T-cell (primary cell): Measurements from ENCODE around the gene AQP7. TPM values are rescaled to one million over a fixed set of nuclear protein-coding genes. Genes with fewer than 3 reads are reported as not detected.

ENCODE experiments used
- ATAC-seq, 4 experiments: fragments of 200-7000 bp in 3 of 4; fragments of 150-1000 bp in 1 of 4; cut with Tn5 transposase; replicated peaks in 1 of 4; 1 replicate in 3 of 4; 2 replicates in 1 of 4; pipeline ENCODE4 v1.10.0; 2021; ENCODE audit warnings: moderate library complexity in 3 of 4, mild to moderate bottlenecking in 2 of 4, moderate number of reproducible peaks in 1 of 4
- CTCF ChIA-PET, 2 donors: fragments of 300-600 bp; sonication (Branson Sonifier 250); formaldehyde crosslinking; loops; one replicate each; lab custom pipeline; 2022; ENCODE audit warnings: antibody characterized with exemption in 2 of 2; lab: Charles Lee
- POLR2A ChIA-PET, 2 donors: fragments of 300-600 bp; sonication (Branson Sonifier 250); formaldehyde crosslinking; loops; one replicate each; lab custom pipeline; 2022; ENCODE audit warnings: antibody characterized with exemption in 2 of 2; lab: Charles Lee
- DNase-seq, 35 experiments: peaks; one replicate each; pipeline versions ENCODE4 v3.0.0 to v3.0.0-alpha.2; 2013 to 2023
- H3K27ac ChIP-seq: one replicate; pipeline ENCODE4 v1.5.1; 2013; ENCODE audit warnings: low read length
- H3K27me3 ChIP-seq, 2 experiments: replicated peaks in 1 of 2; 1 replicate in 1 of 2; 2 replicates in 1 of 2; pipeline versions ENCODE4 v1.6.1 to v1.7.0; 2013; ENCODE audit warnings: low read length in 1 of 2, mixed read lengths in 1 of 2; ENCODE audit not compliant: control insufficient read depth in 2 of 2, insufficient read depth in 2 of 2; ENCODE audit errors: extremely low read depth in 1 of 2
- H3K36me3 ChIP-seq, 2 donors: 1 replicate in 1 of 2; 2 replicates in 1 of 2; pipeline versions ENCODE4 v1.6.1 to v1.7.0; 2013; ENCODE audit warnings: low read length in 1 of 2; ENCODE audit not compliant: control insufficient read depth in 2 of 2, insufficient read depth in 1 of 2; ENCODE audit errors: extremely low read depth in 1 of 2
- H3K4me1 ChIP-seq, 2 experiments: 1 replicate in 1 of 2; 2 replicates in 1 of 2; pipeline versions ENCODE4 v1.6.1 to v1.7.0; 2013; ENCODE audit warnings: low read length in 2 of 2, mixed read lengths in 1 of 2; ENCODE audit not compliant: insufficient read depth in 2 of 2, control insufficient read depth in 1 of 2; ENCODE audit errors: extremely low read depth in 1 of 2
- H3K4me3 ChIP-seq, 2 donors: 1 replicate in 1 of 2; 2 replicates in 1 of 2; pipeline versions ENCODE4 v1.5.1 to v1.7.0; 2013; ENCODE audit warnings: mild to moderate bottlenecking in 2 of 2, low read length in 1 of 2, moderate library complexity in 1 of 2; ENCODE audit not compliant: control insufficient read depth in 1 of 2; ENCODE audit errors: extremely low read depth in 1 of 2
- H3K9me3 ChIP-seq: 2 replicates; pipeline ENCODE4 v1.7.0; 2013
- H3K27ac Mint-ChIP-seq, 2 donors: one replicate each; pipeline ENCODE4 v1.8.0; 2020 to 2021; ENCODE audit warnings: mild to moderate bottlenecking in 2 of 2, mixed read lengths in 2 of 2
- H3K27me3 Mint-ChIP-seq, 2 donors: one replicate each; pipeline ENCODE4 v1.8.0; 2021 to 2022; ENCODE audit warnings: mixed read lengths in 2 of 2
- H3K36me3 Mint-ChIP-seq: one replicate; pipeline ENCODE4 v1.8.0; 2021; ENCODE audit warnings: mixed read lengths
- H3K4me1 Mint-ChIP-seq, 3 donors: one replicate each; pipeline ENCODE4 v1.8.0; 2020 to 2022; ENCODE audit warnings: mixed read lengths in 3 of 3, mild to moderate bottlenecking in 1 of 3
- H3K4me3 Mint-ChIP-seq, 3 donors: one replicate each; pipeline ENCODE4 v1.8.0; 2020 to 2022; ENCODE audit warnings: mild to moderate bottlenecking in 3 of 3, mixed read lengths in 3 of 3, moderate library complexity in 3 of 3
- H3K9me3 Mint-ChIP-seq, 3 donors: one replicate each; pipeline ENCODE4 v1.8.0; 2020 to 2022; ENCODE audit warnings: mixed read lengths in 3 of 3
- WGBS: methylation state at CpG from one replicate; pipeline ENCODE4 v1.1.5; 2013; ENCODE audit warnings: missing lambda C conversion rate; ENCODE audit not compliant: insufficient coverage; 5-methylcytosine and 5-hydroxymethylcytosine counted together
- total RNA-seq, 35 experiments: library from RNA in 6 of 35; stranded (reverse) in 6 of 35; fragments of 120-200 nt in 1 of 35; gene quantifications; one replicate each; pipeline versions ENCODE4 v1.2.1 to v1.2.4 and lab custom pipeline; 2013 to 2026

Gene AQP7
- total RNA-seq, 5 donors from 2014 or later (not counting 1 experiment from before 2014, with no cell fraction given), result 0.20 to 1.4 (median 0.44) TPM

GRCh38 chr9:33418090-33418489 is 15.7 kb upstream of the AQP7 start:
- Histone ChIP-seq H3K27me3 (no peaks in the 10 kb centered on the region), H3K4me1 (peaks cover 30 to 55% of the 10 kb centered on the region in 2 experiments), H3K9me3 (no peaks in the 10 kb centered on the region), H3K4me3 (no peak overlapping the region), H3K36me3 (no peaks in the 10 kb centered on the region), H3K27ac (peak overlapping the region; percentile 83)
- H3K27ac Mint-ChIP-seq, result peak overlapping the region; percentile 99 to 100
- no peaks in the 10 kb centered on the region for H3K27me3 Mint-ChIP-seq
- peak overlapping the region in 1 of 3 donors; percentile 63 for H3K4me3 Mint-ChIP-seq
- no peaks in the 10 kb centered on the region for H3K36me3 Mint-ChIP-seq
- H3K4me1 Mint-ChIP-seq, result peaks cover 54 to 60% (median 55%) of the 10 kb centered on the region in 3 donors
- DNase-seq, result no peak
- ATAC-seq, result no peak
- POLR2A ChIA-PET, result interaction anchor here (0.5 to 0.6 kb wide), 3 partner anchors 29 to 268 kb away, joined by 3 to 4 read pairs (median 3); partner anchors contain the start of gene AQP3 (in 1 of the 2)
- H3K9me3 Mint-ChIP-seq, result no peaks in the 10 kb centered on the region
- WGBS, result 93% methylated on average over 2 of the region's 8 CpGs
- CTCF ChIA-PET, result interaction anchor here in 1 of 2 donors (1.1 to 1.4 kb wide), 2 partner anchors 30 to 35 kb away, joined by 6 to 7 read pairs; partner anchors contain the start of gene AQP3

- H3K36me3 Mint-ChIP-seq, result no peaks in the 10 kb centered on the region
- Histone ChIP-seq H3K27ac (peak overlapping the region; percentile 83), H3K4me3 (peak overlapping the region in 1 of 2 donors; percentile 10), H3K36me3 (no peaks in the 10 kb centered on the region), H3K4me1 (peaks cover 30 to 55% of the 10 kb centered on the region in 2 experiments), H3K9me3 (no peaks in the 10 kb centered on the region), H3K27me3 (no peaks in the 10 kb centered on the region)
- H3K27me3 Mint-ChIP-seq, result no peaks in the 10 kb centered on the region
- no peaks in the 10 kb centered on the region for H3K9me3 Mint-ChIP-seq
- H3K4me1 Mint-ChIP-seq, result peaks cover 54 to 60% (median 55%) of the 10 kb centered on the region in 3 donors
- H3K27ac Mint-ChIP-seq, result peak overlapping the region; percentile 99 to 100
- ChIA-PET CTCF (interaction anchor here (0.5 to 1.4 kb wide), 4 partner anchors 30 to 58 kb away, joined by 3 to 7 read pairs (median 4); partner anchors contain the start of gene AQP3 (in 2 of the 2)), POLR2A (interaction anchor here in 1 of 2 donors (0.6 kb wide), 1 partner anchor 42 kb away, joined by 3 read pairs; no protein-coding TSS in a partner anchor)
- WGBS, result 8% methylated on average over 4 of the region's 5 CpGs
- DNase-seq (peak in 29 of 35 experiments; percentile 13 to 65 (median 24)), ATAC-seq (peak in 3 of 4 experiments; percentile 54 to 59 (median 54))
- H3K4me3 Mint-ChIP-seq, result peak overlapping the region; percentile 35 to 63 (median 44)
These were observed 14.6 kb upstream of the AQP7 start for GRCh38 chr9:33416996-33417395.

- H3K4me1 ChIP-seq, result peaks cover 30 to 55% of the 10 kb centered on the region in 2 experiments
- H3K4me1 Mint-ChIP-seq, result peaks cover 54 to 59% (median 55%) of the 10 kb centered on the region in 3 donors
- peak overlapping the region; percentile 83 for H3K27ac ChIP-seq
- ATAC-seq (peak; percentile 83 to 94 (median 85)), DNase-seq (peak; percentile 84 to 98 (median 95))
- peak overlapping the region; percentile 99 to 100 for H3K27ac Mint-ChIP-seq
- H3K9me3 Mint-ChIP-seq, result no peaks in the 10 kb centered on the region
- ChIA-PET CTCF (interaction anchor here (0.6 to 2.6 kb wide), 17 partner anchors 12 to 336 kb away, joined by 3 to 27 read pairs (median 6); partner anchors contain the start of genes AQP3 (in 2 of the 2) and NOL6 (in 1 of the 2)), POLR2A (interaction anchor here (0.8 to 1.0 kb wide), 3 partner anchors 43 to 58 kb away, joined by 3 to 4 read pairs (median 4); partner anchors contain the start of gene NOL6 (in 2 of the 2))
- no peaks in the 10 kb centered on the region for H3K36me3 Mint-ChIP-seq
- no peaks in the 10 kb centered on the region for H3K27me3 Mint-ChIP-seq
- H3K9me3 ChIP-seq, result no peaks in the 10 kb centered on the region
- peak overlapping the region; percentile 63 to 70 (median 70) for H3K4me3 Mint-ChIP-seq
- H3K4me3 ChIP-seq, result peak overlapping the region; percentile 10 to 35
- no peaks in the 10 kb centered on the region for H3K36me3 ChIP-seq
- no peaks in the 10 kb centered on the region for H3K27me3 ChIP-seq
- 2% methylated on average over 9 of the region's 9 CpGs for WGBS
These were observed 13.2 kb upstream of the AQP7 start for GRCh38 chr9:33415501-33416038.

DNA sequence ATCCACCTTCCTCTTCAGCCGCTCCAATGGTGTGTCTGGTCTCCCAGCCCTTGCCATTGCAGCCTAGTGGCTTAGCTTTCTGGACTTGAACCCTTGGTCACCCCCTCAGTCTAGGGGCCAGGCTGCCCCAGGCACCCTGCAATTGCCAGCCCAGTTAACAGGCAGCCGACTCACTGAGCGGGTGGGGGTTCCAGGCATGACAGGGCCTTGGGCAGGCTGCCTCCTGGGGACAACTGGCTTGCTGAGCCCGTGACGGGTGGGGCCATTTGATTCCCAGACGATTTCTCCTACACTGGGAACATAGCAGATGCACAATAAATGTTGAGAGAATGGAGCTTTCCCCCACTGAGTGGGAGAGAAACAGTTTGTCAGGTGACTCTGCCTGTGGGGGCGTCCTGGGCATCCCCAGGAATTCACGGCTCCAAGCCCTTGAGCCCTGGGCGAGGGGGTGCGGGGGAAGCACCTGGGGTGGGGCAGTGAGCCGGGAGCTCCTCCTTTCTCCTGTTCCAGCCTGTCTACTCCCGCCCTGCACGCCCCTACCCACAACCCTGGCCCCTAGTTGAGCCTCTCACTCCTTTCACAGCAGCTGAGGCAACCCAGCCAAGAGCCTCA is 12.6 kb upstream of the AQP7 start:
- Histone ChIP-seq H3K4me1 (peaks cover 30 to 55% of the 10 kb centered on the region in 2 experiments), H3K9me3 (no peaks in the 10 kb centered on the region), H3K36me3 (no peaks in the 10 kb centered on the region), H3K27me3 (no peaks in the 10 kb centered on the region), H3K27ac (peak overlapping the region; percentile 83), H3K4me3 (peak overlapping the region in 1 of 2 donors; percentile 10)
- H3K27me3 Mint-ChIP-seq, result no peaks in the 10 kb centered on the region
- no peak for ATAC-seq
- 82% methylated on average over 5 of the region's 13 CpGs for WGBS
- H3K4me3 Mint-ChIP-seq, result peak overlapping the region; percentile 63 to 70 (median 70)
- DNase-seq, result no peak
- peaks cover 48 to 53% (median 51%) of the 10 kb centered on the region in 3 donors for H3K4me1 Mint-ChIP-seq
- H3K36me3 Mint-ChIP-seq, result no peaks in the 10 kb centered on the region
- no peaks in the 10 kb centered on the region for H3K9me3 Mint-ChIP-seq
- H3K27ac Mint-ChIP-seq, result peak overlapping the region; percentile 99 to 100
- ChIA-PET POLR2A (interaction anchor here (0.6 to 0.8 kb wide), 3 partner anchors 43 to 58 kb away, joined by 3 to 5 read pairs (median 3); partner anchors contain the start of gene NOL6 (in 1 of the 2)), CTCF (interaction anchor here (0.5 to 2.6 kb wide), 16 partner anchors 12 to 125 kb away, joined by 3 to 27 read pairs (median 6); partner anchors contain the start of genes AQP3 (in 2 of the 2), NFX1 (in 1 of the 2) and NOL6 (in 1 of the 2))

GRCh38 chr9:33414268-33414667 is 11.9 kb upstream of the AQP7 start:
- peak in 2 of 35 experiments; percentile 15 to 34 for DNase-seq
- no peaks in the 10 kb centered on the region for H3K36me3 Mint-ChIP-seq
- no peaks in the 10 kb centered on the region for H3K9me3 Mint-ChIP-seq
- Histone ChIP-seq H3K27ac (peak overlapping the region; percentile 83), H3K36me3 (no peaks in the 10 kb centered on the region), H3K9me3 (no peaks in the 10 kb centered on the region), H3K4me1 (peaks cover 30 to 55% of the 10 kb centered on the region in 2 experiments), H3K27me3 (no peaks in the 10 kb centered on the region), H3K4me3 (no peak overlapping the region)
- 41% methylated on average over 2 of the region's 3 CpGs for WGBS
- CTCF ChIA-PET, result interaction anchor here (0.7 to 2.6 kb wide), 7 partner anchors 9 to 52 kb away, joined by 3 to 27 read pairs (median 12); partner anchors contain the start of gene AQP3 (in 2 of the 2)
- peak overlapping the region in 1 of 3 donors; percentile 63 for H3K4me3 Mint-ChIP-seq
- POLR2A ChIA-PET, result interaction anchor here in 1 of 2 donors (0.6 kb wide), 2 partner anchors 34 to 45 kb away, joined by 4 to 5 read pairs; no protein-coding TSS in a partner anchor
- peaks cover 48 to 50% (median 50%) of the 10 kb centered on the region in 3 donors for H3K4me1 Mint-ChIP-seq
- no peak for ATAC-seq
- H3K27ac Mint-ChIP-seq, result peak overlapping the region; percentile 99 to 100
- H3K27me3 Mint-ChIP-seq, result no peaks in the 10 kb centered on the region
